Stimulated activated CD8-positive, alpha-beta memory T cell treated with anti-CD3 and anti-CD28 coated beads, Interleukin-12 subunit alpha, Interleukin-12 subunit beta, amount 100 ng/mL, for 24 hours (primary cell): ENCODE measurements around the gene ANTXR2.
"Not testable (repeated sequence)": the region's sequence is repeated elsewhere in the genome, so short reads cannot be mapped to it uniquely, and the experiment has no call there.

Experiments used
- DNase-seq: peaks from one replicate; pipeline ENCODE4 v3.0.0-alpha.2; 2020; ENCODE audit errors: extremely low read depth

Gene ANTXR2

DNA sequence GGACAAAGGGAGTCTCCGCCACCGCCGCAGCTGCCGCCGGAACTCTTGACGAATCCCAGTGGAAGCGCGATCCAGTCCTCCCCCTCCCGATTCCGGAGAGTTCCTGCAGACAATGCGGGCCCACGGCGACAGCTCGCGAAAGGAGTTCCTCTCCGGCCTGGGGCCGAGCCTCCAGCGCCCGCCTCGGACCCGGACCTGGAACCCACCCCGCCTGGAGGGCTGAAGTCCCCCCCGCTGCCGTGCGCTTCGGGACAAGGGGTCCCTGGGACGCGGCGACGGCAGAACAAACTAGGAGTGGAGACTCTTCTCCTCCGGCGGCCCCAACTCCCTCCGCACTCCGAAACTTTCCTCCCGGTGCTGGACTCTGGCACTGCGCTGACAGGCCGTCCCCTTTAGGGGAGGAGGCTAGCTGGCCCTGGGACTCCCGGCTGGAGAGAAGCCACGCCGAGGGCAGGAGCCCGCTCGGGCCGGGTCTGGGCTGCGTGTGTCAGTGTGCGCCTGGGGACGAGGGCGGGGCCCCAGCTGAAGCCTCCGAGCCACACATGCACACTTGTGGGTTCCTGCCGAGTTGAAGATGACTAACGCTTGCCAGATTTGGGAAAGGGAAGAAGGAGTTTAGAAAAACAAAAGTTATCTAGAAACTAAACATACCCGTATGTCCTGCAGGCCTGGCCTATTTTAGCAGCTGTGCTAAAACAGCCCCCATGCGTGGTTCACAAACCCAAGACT lies at the start of gene ANTXR2:
ANTXR2 (minus strand) TSS at position 486 of the 729 bp plus-strand sequence. CDS start 669 bp downstream, outside the sequence.
- DNase-seq, result peak; percentile 36

DNA sequence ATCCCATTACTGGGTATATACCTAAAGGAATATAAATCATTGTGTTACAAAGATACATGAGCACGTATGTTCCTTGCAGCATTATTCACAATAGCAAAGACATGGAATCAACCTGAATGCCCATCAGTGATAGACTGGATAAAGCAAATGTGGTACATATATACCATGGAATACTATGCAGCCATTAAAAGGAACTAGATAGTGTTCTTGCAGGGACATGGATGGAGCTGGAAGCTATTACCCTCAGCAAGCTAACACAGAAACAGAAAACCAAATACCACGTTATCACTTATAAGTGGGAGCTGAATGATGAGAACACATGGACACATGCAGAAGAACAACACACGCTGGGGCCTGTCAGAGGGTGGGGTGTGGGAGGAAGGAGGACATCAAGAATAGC lies 48.8 kb upstream of the ANTXR2 start:
- not testable (repeated sequence) for DNase-seq

DNA sequence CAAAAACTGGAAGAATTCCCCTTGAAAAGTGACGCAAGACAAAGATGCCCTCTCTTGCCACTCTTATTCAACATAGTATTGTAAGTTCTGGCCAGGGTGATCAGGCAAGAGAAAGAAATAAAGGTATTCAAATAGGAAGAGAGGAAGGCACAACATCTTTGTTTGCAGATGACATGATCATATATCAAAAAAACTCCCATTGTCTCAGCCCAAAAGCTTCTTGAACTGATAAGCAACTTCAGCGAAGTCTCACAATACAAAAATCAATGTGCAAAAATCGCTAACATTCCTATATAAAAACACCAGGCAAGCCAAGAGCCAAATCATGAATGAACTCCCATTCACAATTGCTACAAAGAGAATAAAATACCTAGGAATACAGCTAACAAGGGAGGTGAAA lies 46.6 kb upstream of the ANTXR2 start:
- DNase-seq, result not testable (repeated sequence)

GRCh38 chr4:80116516-80116915 lies 43.5 kb upstream of the ANTXR2 start:
- no peak for DNase-seq

- no peak for DNase-seq
These were observed 42.5 kb upstream of the ANTXR2 start for GRCh38 chr4:80115368-80116181.

GRCh38 chr4:80114732-80115265 lies 41.8 kb upstream of the ANTXR2 start:
- no peak for DNase-seq

GRCh38 chr4:80113615-80114014 lies 40.6 kb upstream of the ANTXR2 start:
- DNase-seq, result no peak

DNA sequence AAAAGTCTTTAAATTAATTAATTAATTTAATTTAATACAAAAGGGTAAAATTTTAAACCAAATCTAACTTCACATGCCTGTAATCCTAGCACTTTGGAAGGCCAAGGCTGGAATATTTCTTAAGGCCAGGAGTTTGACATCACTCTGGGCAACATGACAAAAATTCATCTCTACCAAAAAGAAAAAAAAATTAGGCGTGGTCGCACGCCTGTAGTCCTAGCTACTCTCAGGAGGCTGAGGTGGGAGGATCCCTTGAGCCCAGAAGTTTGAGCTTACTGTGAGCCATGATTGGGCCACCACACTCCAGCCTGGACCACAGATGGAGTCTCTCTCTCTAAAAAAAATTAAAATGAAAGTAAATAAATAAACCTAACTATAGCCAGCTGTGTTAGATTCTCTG lies 39.2 kb upstream of the ANTXR2 start:
- DNase-seq, result no peak

DNA sequence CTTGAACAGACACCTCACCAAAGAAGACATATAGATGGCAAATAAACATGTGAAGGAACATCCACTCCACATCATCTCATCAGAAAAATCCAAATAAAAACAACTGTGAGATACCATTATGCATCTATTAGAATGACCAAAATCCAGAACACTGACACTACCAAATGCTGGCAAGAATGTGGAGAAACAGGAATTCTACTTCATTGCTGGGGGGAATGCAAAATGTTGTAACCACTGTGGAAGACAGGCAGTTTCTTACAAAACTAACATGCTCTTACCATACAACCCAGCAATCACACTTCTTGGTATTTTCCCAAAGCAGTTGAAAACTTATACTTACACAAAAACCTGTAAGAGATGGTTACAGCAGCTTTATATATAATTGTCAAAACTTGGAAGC lies 38.2 kb upstream of the ANTXR2 start:
- no peak for DNase-seq

GRCh38 chr4:80107374-80107773 lies 34.3 kb upstream of the ANTXR2 start:
- DNase-seq, result no peak

GRCh38 chr4:80104927-80105326 lies 31.9 kb upstream of the ANTXR2 start:
- no peak for DNase-seq

- DNase-seq, result no peak
These were observed 30.6 kb upstream of the ANTXR2 start for GRCh38 chr4:80103629-80104028.

DNA sequence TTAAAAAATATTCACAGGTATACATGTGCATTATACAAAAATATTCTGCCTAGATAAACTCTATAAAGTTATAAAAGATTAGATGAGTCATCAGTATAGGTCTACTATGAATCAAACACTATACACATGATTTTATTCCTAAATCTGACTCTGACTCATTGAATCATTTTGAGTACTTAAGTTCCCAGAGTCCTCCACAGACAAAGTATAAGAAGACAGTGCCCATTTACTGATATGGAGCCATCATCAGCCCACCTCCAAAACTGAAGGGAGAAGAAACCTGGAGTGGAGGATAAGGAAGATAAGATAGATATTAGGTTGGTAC lies 28.7 kb upstream of the ANTXR2 start:
- no peak for DNase-seq

GRCh38 chr4:80101071-80101791 lies 28.2 kb upstream of the ANTXR2 start:
- no peak for DNase-seq

DNA sequence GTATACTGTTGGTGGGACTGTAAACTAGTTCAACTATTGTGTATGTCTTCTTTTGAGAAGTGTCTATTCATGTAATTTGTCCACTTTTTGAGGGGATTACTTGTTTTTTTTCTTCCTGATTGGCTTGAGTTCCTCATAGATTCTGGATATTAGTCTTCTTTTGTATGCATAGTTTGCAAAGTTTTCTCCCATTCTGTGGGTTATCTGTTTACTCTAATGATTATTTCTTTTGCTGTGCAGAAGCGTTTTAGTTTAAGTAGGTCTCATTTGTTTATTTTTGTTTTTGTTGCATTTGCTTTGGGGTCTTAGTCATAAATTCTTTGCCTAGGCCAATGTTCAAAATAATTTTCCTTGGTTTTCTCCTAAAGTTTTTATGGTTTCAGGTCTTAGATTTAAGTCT lies 26.6 kb upstream of the ANTXR2 start:
- DNase-seq, result no peak

DNA sequence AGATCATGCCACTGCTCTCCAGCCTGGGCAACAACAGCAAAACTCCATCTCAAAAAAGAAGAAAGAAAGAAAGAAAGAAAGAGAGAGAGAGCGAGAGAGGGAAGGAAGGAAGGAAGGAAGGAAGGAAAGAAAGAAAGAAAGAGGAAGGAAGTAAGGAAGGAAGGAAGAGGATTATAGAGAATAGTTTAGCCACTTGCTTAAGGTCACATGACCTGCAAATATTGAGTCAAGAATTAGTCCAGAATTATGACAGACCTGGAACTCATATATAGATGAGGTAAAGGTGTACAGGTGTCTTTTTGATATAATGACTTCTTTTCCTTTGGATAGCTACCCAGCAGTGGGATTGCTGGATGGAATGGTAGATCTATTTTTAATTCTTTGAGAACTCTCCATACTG lies 25.6 kb upstream of the ANTXR2 start:
- DNase-seq, result no peak

DNA sequence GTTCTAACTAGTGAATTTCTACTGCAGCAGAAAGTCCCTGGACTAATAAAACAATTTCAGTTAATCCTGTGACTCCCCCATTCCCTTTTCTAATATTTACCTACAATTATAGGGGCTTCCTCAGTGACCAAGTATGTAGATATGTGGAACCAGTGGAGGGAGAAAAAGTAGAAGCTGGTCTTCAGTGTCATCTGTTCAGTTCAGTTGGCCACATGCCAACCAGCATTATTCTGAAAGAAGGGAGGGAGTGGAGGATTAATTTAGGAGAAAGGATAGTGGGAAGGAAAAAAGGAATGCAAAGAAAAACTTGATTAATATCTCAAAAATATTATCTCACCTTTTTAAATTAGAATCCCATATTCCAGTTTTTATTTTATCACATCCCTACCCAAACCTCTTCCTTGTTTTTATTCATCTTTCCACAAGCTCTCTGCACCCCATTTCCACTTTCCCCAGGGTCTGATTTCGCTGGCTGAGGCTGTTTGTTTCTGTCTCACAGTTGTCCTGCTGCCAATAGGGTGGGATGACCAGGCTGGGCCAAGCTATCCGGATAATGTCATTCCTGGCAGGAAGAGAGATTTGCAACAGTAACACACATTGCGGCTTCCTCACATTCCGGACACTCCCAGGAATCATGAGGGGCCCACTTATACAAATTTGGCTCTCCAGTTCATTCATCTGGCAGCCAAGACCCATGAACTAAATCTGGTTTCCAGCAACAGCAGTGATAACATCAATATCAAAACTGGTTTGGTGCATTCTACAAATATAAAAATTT lies 24.6 kb upstream of the ANTXR2 start:
- no peak for DNase-seq

- no peak for DNase-seq
These were observed 23.3 kb upstream of the ANTXR2 start for GRCh38 chr4:80096175-80096850.

- no peak for DNase-seq
These were observed 21.2 kb upstream of the ANTXR2 start for GRCh38 chr4:80094191-80094590.

DNA sequence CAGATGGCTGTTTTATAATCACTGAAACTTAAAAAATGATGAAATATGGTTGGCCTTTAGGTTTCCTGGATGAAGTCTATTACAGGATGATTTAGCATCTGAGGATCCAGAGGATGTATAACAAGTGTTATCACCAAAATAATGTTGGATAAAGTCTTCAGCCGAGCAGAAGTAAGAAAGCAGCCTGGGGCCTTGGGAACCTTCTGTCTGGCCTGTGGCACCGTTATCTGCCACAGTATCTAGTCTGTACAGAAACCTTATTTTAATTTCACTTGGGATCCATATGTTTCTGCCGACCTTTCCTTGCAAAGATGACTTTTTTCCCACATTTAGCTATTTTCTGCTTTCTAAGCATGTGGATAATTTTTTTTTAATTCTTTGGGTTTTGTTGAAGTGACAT lies 20.5 kb upstream of the ANTXR2 start:
- DNase-seq, result no peak

DNA sequence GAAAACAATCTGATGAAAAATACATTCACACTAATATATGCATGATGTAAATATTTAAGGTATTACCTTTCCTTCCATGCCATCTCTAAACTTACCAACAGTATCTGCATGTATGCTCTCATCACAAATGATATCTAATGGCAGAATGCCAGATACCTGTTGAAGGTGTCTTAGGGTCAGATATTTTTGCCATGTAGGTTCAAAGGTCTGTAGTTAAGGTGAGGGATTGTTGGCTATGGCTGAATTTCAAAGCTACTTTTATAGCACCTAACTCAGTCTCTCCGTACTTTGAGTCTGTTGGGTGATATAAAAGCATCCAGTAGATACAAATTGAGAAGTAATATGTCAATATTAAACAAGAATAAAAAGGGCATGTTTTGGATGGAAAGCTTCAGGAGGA lies 19.8 kb upstream of the ANTXR2 start:
- DNase-seq, result no peak
